ENCODE measurements around the gene TTC34. TPM values are rescaled to one million over a fixed set of nuclear protein-coding genes. Genes with fewer than 3 reads are reported as not detected.

TTC34 gene
- total RNA-seq, 4 donors from 2014 or later = 0.84 to 1.2 (median 1.0) TPM

DNA sequence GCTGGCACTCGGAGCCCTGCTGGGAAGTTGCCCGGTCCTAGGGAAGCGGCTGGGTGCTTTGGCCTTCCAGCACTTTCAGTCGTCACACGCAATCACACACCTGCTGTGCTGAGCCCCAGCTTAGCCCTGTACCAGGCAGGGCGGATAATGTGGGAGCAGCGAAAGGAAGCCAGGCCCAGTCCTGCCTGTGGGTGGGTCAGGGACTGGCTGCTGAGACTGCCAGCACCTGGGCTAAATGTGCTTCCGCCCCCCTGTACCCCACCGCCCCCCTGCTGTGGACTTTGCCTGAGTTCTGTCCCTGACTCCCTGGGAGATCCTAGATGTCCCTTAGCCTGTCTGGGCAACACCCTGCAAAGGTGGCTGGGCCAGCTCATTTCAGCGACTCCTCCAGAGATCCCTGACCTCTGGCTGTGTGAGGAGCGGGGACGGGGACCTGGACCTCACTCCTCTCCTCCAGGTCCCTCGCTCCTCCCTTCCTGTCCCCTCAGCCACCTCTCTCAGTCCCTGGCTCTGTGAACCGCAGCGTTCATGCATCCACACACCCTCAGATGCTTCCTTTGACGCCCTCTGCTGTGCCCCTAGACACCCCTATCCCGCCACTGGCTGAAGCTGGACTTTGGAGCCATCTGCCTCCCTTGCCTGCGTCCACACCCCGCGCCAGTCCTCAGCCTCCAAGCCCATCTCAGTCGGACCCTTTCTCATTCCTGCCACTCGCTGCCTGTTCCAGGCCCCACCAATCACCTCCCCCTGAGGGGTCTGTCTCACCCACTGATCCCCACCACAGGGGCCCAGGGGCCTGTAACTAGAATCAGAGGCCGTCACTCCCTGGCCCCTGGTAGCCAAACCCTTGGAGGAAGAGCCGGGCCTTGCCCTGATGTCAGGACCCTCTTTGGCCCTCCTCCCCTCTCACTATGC, 170.1 kb downstream of the TTC34 start:
- Histone ChIP-seq H3K4me3 (no peak overlapping the region), H3K27me3 (peaks cover 2 to 82% of the 10 kb centered on the region in 2 donors), H3K9me3 (peaks cover 0 to 2% (median 0%) of the 10 kb centered on the region in 4 donors), H3K4me1 (peaks cover 0 to 18% (median 0%) of the 10 kb centered on the region in 4 donors), H3K36me3 (no peaks in the 10 kb centered on the region), H3K27ac (no peak overlapping the region)
- TF ChIP-seq POLR2A (IDR thresholded peaks at IDR 0.05) (no peak), EP300 (IDR thresholded peaks at IDR 0.05) (no peak)
- TF ChIP-seq, protein P1, sequence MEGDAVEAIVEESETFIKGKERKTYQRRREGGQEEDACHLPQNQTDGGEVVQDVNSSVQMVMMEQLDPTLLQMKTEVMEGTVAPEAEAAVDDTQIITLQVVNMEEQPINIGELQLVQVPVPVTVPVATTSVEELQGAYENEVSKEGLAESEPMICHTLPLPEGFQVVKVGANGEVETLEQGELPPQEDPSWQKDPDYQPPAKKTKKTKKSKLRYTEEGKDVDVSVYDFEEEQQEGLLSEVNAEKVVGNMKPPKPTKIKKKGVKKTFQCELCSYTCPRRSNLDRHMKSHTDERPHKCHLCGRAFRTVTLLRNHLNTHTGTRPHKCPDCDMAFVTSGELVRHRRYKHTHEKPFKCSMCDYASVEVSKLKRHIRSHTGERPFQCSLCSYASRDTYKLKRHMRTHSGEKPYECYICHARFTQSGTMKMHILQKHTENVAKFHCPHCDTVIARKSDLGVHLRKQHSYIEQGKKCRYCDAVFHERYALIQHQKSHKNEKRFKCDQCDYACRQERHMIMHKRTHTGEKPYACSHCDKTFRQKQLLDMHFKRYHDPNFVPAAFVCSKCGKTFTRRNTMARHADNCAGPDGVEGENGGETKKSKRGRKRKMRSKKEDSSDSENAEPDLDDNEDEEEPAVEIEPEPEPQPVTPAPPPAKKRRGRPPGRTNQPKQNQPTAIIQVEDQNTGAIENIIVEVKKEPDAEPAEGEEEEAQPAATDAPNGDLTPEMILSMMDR (IDR thresholded peaks at IDR 0.05) = no peak
- DNase-seq (ENCODE audit: low spot score in 2 of 2) = no peak
- WGBS, 2 donors = 69 to 72% methylated on average over 20 to 24 of the region's 24 CpGs

DNA sequence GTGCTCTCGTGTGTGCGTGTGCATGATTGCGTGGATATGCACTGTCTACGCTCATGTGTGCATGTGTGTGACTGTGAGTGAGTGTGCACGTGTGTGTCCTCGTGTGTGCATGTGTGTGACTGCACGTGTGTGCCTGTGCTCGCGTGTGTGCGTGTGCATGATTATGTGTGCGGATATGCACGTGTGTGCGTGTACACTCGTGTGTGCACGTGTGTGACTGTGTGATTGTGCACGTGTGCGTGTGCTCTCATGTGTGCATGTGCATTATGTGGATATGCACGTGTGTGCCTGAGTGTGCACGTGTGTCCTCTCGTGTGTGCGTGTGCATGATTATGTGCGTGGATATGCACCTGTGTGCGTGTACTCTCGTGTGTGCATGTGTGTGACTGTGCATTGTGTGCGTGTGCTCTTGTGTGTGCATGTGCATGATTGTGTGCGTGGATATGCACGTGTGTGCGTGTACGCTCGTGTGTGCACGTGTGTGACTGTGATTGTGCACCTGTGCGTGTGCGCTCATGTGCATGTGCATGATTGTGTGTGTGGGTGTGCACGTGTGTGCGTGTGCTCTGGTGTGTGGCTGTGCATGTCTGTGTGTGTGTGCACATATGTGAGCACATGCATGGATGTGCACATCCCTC, 170.9 kb downstream of the TTC34 start:
- no peak for DNase-seq (ENCODE audit: low spot score in 2 of 2)
- H3K27me3 ChIP-seq = peaks cover 2 to 88% of the 10 kb centered on the region in 2 donors
- no peaks in the 10 kb centered on the region for H3K9me3 ChIP-seq
- no peaks in the 10 kb centered on the region for H3K36me3 ChIP-seq
- H3K4me1 ChIP-seq = peaks cover 0 to 18% (median 0%) of the 10 kb centered on the region in 4 donors
- 93 to 96% methylated on average over 35 of the region's 35 CpGs for WGBS, 2 donors
- H3K4me3 ChIP-seq = no peak overlapping the region
- no peak overlapping the region for H3K27ac ChIP-seq
- TF ChIP-seq, protein P1 (IDR thresholded peaks at IDR 0.05) = no peak
- TF ChIP-seq POLR2A (IDR thresholded peaks at IDR 0.05) = no peak
- TF ChIP-seq EP300 (IDR thresholded peaks at IDR 0.05) = no peak

DNA sequence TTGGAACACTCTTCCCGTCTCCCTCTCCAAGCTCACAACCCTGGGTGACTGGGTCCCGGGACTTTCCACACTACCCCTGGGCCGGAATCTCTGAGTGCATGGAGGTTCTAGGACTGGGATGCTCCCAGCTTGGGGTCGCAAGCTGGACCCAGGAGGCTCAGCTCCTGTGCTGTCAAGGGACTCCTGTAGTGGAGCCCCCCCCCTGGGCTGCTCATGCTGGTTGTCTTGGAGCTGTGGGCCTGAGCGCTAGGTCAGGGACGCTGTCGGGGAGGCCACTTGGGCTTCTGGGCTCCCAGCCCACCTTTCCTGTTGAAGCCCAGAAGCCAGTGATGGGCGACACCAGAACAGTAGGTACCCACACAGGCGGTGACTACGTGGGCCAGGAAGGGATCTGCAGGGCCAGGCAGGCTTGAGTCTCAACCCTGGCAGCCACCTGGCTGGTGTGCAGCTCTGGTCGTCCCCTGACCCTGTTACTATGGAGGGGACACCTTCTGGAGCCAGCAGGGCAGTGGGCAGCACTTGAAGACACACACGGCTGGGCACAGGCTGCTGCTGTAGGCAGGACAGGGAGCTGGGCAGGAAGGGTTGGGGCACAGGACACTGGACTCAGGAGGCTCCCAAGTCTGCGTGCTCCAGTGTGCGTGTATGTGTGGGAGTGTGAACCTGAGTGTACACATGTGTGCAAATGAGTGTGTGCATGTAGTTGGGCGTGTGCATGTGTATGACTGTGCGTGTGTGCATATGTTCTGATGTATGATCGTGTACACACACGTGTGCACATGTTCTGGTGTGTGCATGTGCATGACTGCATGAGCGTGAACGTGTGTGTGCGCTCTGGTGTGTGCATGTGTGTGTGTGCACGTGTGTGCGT, 171.6 kb downstream of the TTC34 start:
- WGBS, 2 donors = 82 to 87% methylated on average over 19 to 23 of the region's 23 CpGs
- H3K4me3 ChIP-seq = no peak overlapping the region

DNA sequence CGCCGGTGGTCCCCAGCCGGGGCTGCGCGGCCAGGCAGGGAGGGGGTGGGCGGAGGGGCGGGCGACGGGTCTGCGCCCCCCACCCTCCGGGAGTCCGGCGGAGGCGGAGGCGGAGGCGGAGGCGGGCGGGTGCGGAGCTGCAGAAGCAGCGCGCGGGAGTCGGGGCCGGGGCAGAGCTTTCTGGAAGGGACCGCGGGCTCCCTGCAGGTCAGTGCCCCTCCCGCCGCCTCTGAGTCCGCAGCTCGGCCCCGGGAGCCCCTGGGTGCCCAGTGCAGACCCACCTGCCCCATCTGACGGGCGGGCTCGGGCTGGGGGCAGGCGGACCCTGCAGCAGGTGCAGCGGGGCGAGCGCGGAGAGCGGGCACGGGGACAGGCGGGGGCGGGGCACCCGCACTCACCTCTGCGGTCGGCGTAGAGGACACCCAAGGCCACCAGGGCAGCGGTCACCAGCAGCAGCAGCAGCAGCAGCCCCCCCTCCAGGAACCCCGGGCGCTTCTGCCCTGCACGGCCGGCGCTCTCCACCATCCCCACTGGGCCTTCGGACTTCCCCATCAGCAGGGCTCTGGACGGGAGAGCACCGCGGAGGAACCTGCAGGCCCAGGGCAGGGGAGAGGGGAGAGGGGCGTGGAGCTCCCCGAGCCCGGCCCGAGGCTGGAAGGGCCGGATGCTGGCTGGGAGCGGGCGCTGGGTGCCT, 172.4 kb downstream of the TTC34 start:
- TF ChIP-seq, protein P1 (IDR thresholded peaks at IDR 0.05) = no peak
- no peak for TF ChIP-seq POLR2A (IDR thresholded peaks at IDR 0.05)
- no peak for TF ChIP-seq EP300 (IDR thresholded peaks at IDR 0.05)
- no peak overlapping the region for H3K27ac ChIP-seq
- H3K9me3 ChIP-seq = no peaks in the 10 kb centered on the region
- no peak overlapping the region for H3K4me3 ChIP-seq
- 2 to 4% methylated on average over 22 to 59 of the region's 64 CpGs for WGBS, 2 donors
- H3K4me1 ChIP-seq = peaks cover 0 to 18% (median 0%) of the 10 kb centered on the region in 4 donors
- no peaks in the 10 kb centered on the region for H3K36me3 ChIP-seq
- no peak for DNase-seq (ENCODE audit: low spot score in 2 of 2)
- H3K27me3 ChIP-seq = peaks cover 2 to 91% of the 10 kb centered on the region in 2 donors

More for the DNA sequence above, 171.6 kb downstream of the TTC34 start:
- no peak for DNase-seq (ENCODE audit: low spot score in 2 of 2)
- H3K27me3 ChIP-seq = peaks cover 2 to 87% of the 10 kb centered on the region in 2 donors
- peaks cover 0 to 18% (median 0%) of the 10 kb centered on the region in 4 donors for H3K4me1 ChIP-seq
- H3K27ac ChIP-seq = no peak overlapping the region
- TF ChIP-seq POLR2A (IDR thresholded peaks at IDR 0.05) = no peak
- TF ChIP-seq EP300 (IDR thresholded peaks at IDR 0.05) = no peak
- TF ChIP-seq, protein P1 (IDR thresholded peaks at IDR 0.05) = no peak
- H3K9me3 ChIP-seq = no peaks in the 10 kb centered on the region
- H3K36me3 ChIP-seq = no peaks in the 10 kb centered on the region
